ENCODE results near the gene TGM5.

- no peak for TF ChIP-seq CTCF (IDR thresholded peaks at IDR 0.05; ENCODE audit: poor library complexity)
- no peak for TF ChIP-seq EZH2phosphoT487 (IDR thresholded peaks at IDR 0.05; ENCODE audit: low read depth, severe bottlenecking, unreplicated experiment)
Observed at GRCh38 chr15:43238671-43239131, 28.0 kb downstream of the TGM5 start.

All from hepatocyte (in vitro differentiated cells).